ENCODE results near the gene HAX1. TPM values are rescaled to one million over a fixed set of nuclear protein-coding genes. Genes with fewer than 3 reads are reported as not detected.
"Not testable (repeated sequence)": the region's sequence is repeated elsewhere in the genome, so short reads cannot be mapped to it uniquely, and the experiment has no call there.

Gene HAX1
- total RNA-seq, 1 experiment from 2014 or later = 80.4 TPM

GRCh38 chr1:154233127-154233526, 39.3 kb upstream of the HAX1 start:
- no CpG with 5 or more reads among the region's 12 CpGs for WGBS (ENCODE audit: extremely low coverage, insufficient read length, low lambda C conversion rate)
- H3K36me3 Mint-ChIP-seq (ENCODE audit: insufficient read depth in 1 of 3, low read depth in 3 of 3) = peaks cover 61 to 96% (median 90%) of the 10 kb centered on the region in 3 experiments; a peak in 6 of 7 replicates

More at GRCh38 chr1:154233127-154233526, 39.3 kb upstream of the HAX1 start:
- not testable (repeated sequence) for H3K9ac ChIP-seq (ENCODE audit: extremely low read depth, insufficient read length, low read length); H2BK12ac ChIP-seq (ENCODE audit: insufficient read length, low read depth, low read length); H3K27me3 ChIP-seq (ENCODE audit: insufficient read depth, low read length); H3K23me2 ChIP-seq (ENCODE audit: insufficient read length, low read depth, low read length, poor library complexity, severe bottlenecking); H2AFZ ChIP-seq (ENCODE audit: low read length); H2AK5ac ChIP-seq (ENCODE audit: insufficient read length, low read length); H2BK20ac ChIP-seq (ENCODE audit: low read depth, low read length, poor library complexity, severe bottlenecking); H3K4me1 Mint-ChIP-seq; DNase-seq; H3T11ph ChIP-seq (ENCODE audit: low read length); H3K79me2 ChIP-seq (ENCODE audit: insufficient read depth, low read length); H3K4me1 ChIP-seq (ENCODE audit: insufficient read depth, low read length); H4K5ac ChIP-seq (ENCODE audit: insufficient read length, low read depth, low read length); H3K4me3 Mint-ChIP-seq; H3K23ac ChIP-seq (ENCODE audit: insufficient read length, low read depth, low read length); H2BK5ac ChIP-seq (ENCODE audit: insufficient read length, low read length); H3K9me3 Mint-ChIP-seq; H3K4ac ChIP-seq (ENCODE audit: low read depth, low read length); H3K27ac ChIP-seq (ENCODE audit: insufficient read length, low read depth, low read length); H4K91ac ChIP-seq (ENCODE audit: insufficient read length, low read depth, low read length); H3K9me3 ChIP-seq (ENCODE audit: control insufficient read depth, low read depth, low read length); H4K8ac ChIP-seq (replicated peaks; ENCODE audit: insufficient read length, low read depth, low read length); H3K79me1 ChIP-seq (ENCODE audit: insufficient read depth, low read depth, low read length, poor library complexity, severe bottlenecking); H3K27me3 Mint-ChIP-seq (ENCODE audit: low read depth); H2BK15ac ChIP-seq (ENCODE audit: low read depth, low read length); H3K14ac ChIP-seq (ENCODE audit: insufficient read depth, low read length); H3K4me2 ChIP-seq (ENCODE audit: insufficient read depth, insufficient read length, low read length); H3K56ac ChIP-seq (ENCODE audit: insufficient read length, low read depth, low read length); H4K20me1 ChIP-seq (ENCODE audit: control insufficient read depth, insufficient read depth, insufficient read length); H3K18ac ChIP-seq (ENCODE audit: insufficient read length, low read depth, low read length); H2BK120ac ChIP-seq (ENCODE audit: low read depth, low read length, poor library complexity, severe bottlenecking)
- H3K27ac Mint-ChIP-seq = peak overlapping the region in 2 of 3 experiments; percentile 27 to 86; a peak in 3 of 7 replicates
